ENCODE data around the gene ST6GALNAC6.

- TF ChIP-seq, protein P1, sequence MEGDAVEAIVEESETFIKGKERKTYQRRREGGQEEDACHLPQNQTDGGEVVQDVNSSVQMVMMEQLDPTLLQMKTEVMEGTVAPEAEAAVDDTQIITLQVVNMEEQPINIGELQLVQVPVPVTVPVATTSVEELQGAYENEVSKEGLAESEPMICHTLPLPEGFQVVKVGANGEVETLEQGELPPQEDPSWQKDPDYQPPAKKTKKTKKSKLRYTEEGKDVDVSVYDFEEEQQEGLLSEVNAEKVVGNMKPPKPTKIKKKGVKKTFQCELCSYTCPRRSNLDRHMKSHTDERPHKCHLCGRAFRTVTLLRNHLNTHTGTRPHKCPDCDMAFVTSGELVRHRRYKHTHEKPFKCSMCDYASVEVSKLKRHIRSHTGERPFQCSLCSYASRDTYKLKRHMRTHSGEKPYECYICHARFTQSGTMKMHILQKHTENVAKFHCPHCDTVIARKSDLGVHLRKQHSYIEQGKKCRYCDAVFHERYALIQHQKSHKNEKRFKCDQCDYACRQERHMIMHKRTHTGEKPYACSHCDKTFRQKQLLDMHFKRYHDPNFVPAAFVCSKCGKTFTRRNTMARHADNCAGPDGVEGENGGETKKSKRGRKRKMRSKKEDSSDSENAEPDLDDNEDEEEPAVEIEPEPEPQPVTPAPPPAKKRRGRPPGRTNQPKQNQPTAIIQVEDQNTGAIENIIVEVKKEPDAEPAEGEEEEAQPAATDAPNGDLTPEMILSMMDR (IDR thresholded peaks at IDR 0.05; ENCODE audit: low read depth, low read length): no peak
- no peak for TF ChIP-seq MYC (IDR thresholded peaks at IDR 0.05; ENCODE audit: low read depth, low read length)
These were observed 43.7 kb upstream of the ST6GALNAC6 start for GRCh38 chr9:127943011-127943662.
